Occipital lobe (tissue), 2 donors: Measurements from ENCODE around the gene TPP2. TPM values are rescaled to one million over a fixed set of nuclear protein-coding genes. Genes with fewer than 3 reads are reported as not detected.

ENCODE experiments used
- DNase-seq: peaks from one replicate; lab custom pipeline; 2025; lab: John Stamatoyannopoulos, UW
- total RNA-seq: library from RNA; depleted of rRNA; stranded (reverse); fragments of >200 nt; gene quantifications from one replicate; pipeline ENCODE4 v1.2.3, GENCODE V29; 2014

Gene TPP2
- total RNA-seq: 68.9 TPM

DNA sequence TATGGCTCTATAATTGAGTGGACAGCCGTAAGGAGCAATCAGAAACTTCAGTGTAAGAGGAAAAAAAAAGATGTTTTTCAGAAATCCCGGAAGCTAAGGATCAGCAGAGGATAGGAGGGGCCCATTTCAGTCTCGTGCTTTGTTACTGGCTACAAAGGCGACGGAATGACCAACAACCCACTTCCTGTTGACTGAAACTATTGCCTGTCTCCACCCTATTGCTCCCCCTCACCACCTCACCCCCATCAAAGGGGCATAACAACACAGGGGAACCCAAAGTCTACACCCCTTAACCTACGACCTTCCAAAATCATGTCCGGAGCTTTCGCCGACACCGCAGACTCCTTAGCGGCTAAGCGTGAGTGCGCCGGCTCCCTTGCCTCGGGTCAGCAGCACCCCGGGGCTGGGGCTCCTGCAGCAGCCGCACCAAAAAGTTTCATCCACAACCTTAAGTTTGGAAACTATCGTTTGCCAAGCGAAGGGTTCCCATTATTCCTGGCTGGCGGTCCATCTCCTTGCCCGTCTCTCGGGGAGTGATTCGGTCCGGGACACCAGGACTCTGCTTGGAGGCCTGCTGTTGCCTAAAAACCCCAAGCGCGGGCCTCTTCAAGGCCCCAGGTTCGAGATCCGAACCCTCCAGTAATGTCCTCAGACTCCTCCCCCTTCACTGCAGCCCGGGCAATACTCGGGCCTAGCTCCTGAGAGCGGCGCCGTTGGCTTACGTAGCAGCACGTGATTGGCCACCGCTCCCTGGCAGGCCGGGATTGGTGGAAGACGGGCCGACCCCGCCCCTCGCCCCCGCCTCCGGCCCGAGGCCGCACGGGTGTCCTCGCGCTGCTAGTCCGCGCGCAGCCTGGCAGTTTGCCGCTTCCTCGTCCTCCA lies at the start of gene TPP2:
Gene TPP2 (plus strand): TSS at position 840 of the 882 bp plus-strand sequence. CDS start 53 bp downstream, outside the sequence.
- DNase-seq: peak; percentile 96

DNA sequence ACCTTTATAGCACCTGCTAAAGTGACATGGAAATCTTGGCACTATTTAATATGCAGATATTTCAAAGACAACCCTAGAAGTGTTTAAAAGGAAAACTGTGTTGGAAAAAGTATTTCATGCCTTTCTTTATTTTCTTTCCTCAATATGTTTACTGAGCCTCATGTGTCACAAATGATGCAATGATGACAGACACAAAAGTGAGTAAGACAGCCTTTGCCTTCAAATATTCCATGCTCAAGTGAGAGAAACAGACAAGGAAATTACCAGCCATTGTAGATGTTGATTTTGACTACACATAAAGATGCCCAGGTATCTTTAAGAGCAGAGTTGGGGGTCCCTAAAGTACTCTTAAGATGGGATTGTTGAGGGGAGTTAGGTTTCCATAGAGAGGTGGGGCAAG lies 48.0 kb upstream of the TPP2 start:
- no peak for DNase-seq

DNA sequence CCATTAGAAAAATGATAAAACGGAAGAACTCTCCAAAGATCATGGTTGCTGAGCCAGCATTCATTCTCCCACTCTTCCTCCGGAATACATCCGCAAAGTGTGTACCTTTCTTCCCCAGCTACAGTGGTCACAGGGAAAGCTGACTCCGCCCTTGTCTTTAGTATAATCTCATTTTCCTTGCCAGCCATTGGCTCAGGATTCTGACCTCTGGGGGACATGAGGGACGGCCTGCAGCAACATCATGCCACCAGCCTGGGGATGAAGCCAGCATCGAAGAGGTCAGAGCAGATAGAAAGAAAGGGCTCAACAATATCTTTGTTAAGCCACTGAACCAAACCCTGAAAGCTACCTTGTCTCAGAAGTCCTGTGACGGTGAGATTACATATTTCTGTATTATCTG lies 46.3 kb upstream of the TPP2 start:
- no peak for DNase-seq

DNA sequence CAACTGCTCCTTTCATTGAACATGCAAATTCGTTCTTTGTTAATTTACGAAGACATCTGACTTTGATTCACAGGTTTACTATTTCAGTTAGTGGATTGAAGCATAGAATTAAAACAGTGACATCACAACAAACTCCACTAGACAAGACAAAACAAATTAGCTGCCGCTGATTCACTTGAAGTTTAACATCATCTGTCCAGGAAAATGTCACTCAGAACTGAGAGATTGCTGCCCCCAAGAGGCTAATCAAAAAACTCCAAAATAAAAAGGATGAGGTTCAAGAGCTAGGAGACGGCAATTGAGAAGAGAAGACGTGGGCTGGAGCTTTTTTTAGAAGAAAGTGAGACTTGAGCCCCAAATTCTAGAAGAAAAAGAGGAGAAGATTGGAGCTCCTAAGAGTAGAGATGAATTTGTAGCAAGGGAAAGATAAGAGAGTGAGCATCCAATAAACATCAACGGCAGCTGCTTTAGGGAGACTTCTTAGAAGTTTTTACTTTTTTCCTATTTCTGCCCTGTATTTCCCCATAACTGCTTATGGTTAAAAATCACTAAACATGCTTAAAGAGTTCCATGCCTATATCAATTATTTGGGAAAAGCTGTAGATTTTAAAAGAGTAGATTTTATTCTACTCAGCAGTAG lies 40.8 kb upstream of the TPP2 start:
- DNase-seq: no peak

DNA sequence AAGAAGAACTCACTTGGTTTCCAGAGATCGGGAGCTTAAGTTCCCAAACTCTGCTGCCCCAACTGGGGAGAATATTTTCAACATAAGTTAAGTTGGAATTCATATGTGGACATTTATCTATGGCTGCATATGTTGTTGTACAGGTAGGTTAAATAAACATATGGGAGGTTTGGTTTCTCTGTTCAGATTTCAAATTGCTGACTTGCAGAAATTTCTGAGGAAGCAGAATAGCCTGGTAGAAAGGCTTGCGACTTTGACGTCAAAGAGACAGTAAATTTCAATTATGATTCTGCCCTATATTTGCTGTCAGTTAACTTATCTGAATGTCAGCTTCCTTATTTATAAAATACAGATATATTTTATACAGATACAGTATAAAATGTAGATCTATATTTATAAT lies 40.0 kb upstream of the TPP2 start:
- DNase-seq: no peak

DNA sequence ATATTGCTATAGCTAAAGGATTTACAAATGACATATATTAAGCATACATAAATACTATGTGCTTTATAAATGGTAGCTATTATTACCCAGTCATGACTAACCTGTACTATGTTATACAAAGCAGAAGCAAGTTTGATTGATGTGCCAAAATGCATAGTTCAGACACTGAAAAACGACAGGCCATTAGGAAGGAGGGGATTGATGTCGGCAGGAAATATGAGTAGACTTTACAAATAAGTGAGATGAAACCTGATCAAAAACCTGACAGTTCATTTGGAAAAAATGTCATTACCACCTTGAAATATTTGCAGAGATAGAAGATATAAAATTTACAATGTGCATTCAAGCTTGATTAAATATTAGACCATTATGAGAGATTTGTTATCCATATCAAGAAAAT lies 38.8 kb upstream of the TPP2 start:
- no peak for DNase-seq

DNA sequence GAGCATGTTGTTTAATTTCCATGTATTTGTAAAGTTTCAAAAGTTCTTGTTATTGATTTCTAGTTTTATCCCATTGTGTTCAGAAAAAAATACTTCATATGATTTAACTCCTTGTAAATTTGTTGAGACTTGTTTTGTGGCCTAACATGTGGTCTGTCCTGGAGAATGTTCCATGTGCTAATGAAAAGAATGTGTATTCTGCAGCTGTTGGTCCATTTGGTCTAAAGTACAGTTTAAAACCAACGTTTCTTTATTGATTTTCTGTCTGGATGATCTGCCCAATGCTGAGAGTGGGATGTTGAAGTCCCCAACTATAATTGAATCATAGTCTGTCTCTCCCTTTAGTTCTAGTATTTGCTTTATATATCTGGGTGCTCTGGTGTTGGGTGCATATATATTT lies 34.9 kb upstream of the TPP2 start:
- DNase-seq: no peak

DNA sequence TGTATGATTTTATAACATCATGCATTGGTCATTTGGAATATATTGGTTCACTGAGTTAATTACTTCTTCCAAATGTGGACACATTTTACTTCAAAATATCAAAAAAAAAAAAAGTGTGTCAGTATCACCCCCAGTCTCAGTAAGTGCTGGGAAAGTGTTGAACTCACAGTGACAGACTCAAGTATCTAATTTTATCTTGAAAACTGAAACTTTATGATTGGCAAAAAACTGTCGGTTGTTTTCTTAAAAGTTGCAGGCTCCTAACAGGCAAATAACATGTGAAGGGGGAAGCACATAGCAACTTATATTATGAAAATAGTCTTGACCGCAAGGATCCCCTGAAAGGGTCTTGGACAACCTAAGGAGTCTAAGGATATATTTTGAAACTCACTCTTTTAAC lies 33.5 kb upstream of the TPP2 start:
- no peak for DNase-seq

DNA sequence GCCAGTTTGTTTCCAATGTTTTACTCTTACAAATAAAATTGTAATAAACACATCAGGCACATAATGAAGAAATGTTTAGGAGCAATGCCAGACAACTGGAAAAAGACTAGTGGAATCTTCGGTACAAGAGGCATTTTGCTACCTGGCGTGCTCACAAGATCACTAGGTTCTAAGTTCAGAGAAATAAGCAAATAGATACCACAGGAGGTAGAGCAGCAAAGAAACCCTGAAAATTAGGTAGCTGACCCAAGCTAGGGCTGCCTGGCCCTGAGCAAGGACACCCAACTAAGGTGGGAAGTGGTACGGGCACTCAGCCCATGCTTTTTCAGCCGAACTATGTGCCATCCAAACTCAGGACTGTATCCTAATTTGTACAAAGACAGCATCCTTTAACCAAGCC lies 32.2 kb upstream of the TPP2 start:
- no peak for DNase-seq

DNA sequence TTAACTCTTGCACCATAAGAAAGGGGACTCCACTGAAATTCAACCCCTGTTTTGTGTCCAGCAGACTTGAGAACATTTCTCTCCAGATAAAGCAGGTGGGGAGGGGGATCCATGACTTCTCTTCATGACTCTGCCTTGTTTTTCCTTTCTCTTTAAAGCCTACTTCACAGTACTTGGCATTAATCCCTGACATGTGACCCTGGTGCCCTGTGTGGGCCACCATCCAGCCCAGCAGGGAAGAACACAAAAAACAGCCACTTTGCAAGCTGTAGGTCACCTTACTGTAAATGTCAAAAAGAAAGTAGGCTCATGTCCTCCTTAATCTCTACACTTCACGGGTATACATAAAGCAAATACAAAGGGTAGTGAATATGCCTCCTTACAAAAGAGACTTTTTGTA lies 30.3 kb upstream of the TPP2 start:
- no peak for DNase-seq

DNA sequence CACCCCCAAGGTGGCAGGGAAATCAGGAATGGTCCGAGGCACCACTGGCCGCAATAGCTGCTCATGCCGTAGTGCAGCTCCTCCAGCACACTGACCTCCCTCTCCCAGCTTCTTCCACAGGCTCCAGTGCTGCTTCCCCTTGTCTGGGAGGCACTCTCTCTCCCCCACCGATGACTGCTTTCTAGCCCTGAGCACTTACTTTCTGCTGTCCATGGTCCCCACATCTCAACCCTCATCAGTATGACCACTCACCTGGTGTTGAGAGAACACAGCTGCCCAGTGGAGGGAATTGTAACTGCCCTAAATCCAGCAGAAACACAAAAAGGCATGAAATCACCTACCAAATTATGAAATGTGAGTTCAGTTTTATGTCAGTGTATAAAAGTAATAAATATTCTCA lies 28.9 kb upstream of the TPP2 start:
- no peak for DNase-seq

DNA sequence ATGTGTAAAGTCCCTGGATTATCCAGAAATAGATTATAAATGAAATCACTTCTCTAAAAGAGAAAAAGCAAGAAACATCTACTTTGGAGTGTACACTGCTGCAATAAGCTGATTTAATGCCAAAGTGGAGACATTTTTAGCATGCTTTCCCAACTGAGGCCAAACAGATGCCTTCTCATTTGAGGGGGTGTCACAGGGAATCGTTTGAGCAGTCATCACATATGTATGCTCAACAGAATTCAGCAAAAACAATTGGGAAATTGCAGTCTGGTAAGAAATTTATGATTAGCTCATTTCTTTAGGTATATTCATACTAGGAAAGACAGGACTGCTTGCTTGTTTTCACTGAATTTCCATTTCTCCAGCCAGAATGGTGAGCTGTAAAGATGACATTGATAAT lies 27.3 kb upstream of the TPP2 start:
- DNase-seq: no peak

DNA sequence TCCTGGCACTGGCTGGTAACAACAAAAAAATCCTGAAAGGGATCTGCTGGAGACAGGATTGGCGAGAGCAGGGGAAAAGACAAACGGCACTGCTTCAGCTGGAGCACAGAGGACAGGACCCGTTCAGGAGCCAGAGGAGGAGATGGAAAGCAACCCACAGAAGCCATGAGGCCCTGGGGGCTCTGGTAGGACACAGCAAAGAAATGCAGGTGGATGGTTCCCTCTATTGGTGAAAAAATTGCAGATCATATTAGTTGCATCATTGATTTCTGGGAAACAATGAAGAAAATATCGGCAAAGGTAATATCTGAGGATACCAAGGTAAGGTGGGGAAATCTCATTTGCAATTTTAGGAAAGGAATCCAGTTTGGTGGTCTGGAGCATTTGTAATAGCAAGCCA lies 25.7 kb upstream of the TPP2 start:
- no peak for DNase-seq

DNA sequence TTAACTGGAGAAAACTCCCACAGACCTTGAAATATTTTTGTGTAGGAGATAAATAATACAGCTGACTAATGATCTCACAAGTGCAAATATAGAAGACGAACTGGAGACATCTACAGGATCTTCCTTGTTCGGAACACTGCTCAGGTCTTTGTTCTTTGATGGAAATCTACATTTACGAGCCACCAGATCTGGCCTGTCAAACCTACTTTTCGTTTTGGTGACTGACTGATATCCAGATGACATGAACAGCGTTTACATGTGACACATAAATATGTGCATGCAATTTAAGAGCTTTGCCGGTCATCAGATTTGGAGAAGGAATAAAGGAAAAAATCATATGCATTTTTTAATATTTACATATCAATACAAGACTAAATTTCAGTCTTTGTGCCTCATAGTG lies 24.5 kb upstream of the TPP2 start:
- no peak for DNase-seq

DNA sequence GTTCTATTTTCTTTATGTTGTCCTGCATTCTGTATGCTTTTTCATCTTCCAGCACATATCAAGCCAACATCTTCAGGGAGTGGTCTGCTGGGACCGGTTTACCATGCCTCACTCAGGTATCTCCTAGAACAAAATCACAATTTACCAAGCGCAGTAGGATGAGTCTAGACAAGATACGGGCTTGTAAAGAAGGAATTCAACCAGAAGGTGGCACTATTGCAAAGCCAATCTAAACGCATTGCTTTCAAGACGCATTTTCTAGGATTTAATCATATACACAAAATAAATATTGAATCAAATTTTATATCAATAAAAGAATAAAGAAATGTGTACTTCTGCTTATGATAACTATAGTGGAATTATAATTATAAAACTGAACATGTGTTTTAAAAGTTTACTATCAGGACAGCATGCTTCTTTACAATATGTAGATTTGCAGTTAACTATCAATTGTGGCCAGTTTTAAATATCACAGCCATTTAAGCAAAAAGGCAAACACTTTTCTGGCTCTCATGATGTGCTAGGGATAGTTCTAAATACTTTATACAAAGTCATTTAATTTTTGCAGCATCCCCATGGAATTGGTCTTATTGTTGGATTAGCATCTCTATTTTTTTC lies 16.1 kb upstream of the TPP2 start:
- DNase-seq: no peak

DNA sequence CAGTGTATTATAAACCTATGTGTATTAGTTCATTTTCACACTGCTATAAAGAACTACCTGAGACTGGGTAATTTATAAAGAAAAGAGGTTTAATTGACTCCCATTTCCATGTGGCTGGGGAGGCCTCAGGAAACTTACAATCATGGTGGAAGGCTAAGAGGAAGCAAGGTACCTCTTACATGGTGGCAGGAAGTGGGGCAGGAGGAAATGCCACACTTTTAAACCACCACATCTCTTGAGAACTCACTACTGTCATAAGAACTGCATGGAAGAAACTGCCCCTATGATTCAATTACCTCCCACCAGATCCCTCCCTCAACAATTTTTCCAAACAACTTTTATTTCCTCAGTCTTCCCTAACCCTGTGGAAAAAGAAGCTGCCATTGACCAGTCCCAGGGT lies 14.5 kb upstream of the TPP2 start:
- DNase-seq: no peak

DNA sequence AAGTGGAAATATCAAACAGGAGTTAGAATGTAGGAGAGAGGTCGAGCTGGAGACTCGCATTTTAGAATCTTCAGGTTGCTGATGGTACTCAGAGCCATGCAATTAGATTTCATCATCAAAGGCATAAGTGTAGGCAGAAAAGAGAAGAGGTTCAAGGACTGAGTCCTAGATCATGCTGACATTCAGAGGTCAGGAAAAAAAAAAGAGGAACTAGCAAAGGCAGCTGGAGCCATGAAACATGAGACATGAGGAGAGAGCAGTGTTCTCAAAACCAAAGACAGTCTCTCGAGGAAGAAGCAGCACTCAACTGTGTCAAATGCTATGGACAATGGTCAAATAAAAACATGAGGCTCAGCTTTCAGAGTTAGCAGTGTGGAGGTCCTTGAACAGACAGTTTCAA lies 12.4 kb upstream of the TPP2 start:
- DNase-seq: no peak

DNA sequence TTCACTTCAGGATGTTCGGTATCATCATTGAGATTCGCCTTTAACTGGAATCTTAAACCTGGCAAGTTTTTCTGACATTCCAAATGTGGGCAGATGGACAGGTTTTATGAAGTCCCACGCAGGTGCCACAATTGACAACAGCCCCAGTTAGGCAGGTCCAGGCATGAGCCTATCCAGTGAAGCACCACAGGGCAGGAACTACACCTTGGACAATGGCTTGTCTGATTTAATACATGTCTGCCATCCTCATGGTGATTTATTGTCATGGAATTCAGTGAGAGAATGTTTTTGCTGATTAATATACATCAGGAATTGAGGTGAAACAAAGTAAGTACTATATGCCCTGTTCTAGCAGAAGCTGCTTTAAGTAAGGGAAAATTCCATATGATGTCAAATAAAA lies 10.2 kb upstream of the TPP2 start:
- DNase-seq: no peak

DNA sequence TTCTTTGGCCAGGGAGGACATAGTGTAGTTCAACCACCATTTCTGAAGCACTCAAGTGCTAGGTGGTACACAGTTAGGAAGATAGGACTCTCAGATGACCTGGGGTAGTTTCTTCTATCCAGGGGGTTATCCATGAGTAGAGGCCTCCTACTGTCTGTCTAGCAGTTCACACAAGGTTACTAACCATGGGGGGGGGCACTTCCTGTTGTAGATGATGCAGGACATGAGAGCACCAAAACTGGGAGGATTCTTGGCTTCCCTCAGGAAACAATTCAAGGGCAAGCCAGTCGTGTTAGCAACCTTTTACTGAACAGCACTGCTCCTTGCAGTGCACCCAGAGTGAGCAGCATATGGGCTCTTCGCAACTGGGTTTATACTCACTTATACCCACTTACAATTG lies 8.9 kb upstream of the TPP2 start:
- DNase-seq: no peak

DNA sequence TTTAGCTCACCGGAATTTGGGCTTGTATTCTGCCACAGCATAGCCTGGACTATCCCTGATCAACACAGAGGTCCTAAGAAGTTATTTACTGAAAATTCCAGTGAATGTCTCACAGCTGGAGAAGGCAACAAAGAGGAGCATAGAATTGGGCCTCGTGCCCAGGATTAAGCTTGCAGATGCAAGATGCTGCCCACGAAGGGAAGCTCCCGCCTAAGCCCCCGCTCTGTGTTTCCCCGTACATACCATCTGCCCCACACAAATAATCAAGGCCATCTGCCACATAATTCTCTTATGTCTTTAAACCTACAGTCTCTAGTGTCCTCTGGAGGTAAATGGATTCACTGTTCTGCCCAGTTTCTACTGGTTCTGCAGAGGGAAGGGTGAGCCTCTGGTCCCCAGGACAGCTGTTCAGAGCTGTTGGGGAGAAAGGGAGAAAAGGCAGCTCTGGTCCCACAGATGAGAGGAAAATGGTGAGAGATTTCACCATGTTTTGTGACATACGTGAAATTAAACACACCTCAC lies 7.4 kb upstream of the TPP2 start:
- peak; percentile 11 for DNase-seq

DNA sequence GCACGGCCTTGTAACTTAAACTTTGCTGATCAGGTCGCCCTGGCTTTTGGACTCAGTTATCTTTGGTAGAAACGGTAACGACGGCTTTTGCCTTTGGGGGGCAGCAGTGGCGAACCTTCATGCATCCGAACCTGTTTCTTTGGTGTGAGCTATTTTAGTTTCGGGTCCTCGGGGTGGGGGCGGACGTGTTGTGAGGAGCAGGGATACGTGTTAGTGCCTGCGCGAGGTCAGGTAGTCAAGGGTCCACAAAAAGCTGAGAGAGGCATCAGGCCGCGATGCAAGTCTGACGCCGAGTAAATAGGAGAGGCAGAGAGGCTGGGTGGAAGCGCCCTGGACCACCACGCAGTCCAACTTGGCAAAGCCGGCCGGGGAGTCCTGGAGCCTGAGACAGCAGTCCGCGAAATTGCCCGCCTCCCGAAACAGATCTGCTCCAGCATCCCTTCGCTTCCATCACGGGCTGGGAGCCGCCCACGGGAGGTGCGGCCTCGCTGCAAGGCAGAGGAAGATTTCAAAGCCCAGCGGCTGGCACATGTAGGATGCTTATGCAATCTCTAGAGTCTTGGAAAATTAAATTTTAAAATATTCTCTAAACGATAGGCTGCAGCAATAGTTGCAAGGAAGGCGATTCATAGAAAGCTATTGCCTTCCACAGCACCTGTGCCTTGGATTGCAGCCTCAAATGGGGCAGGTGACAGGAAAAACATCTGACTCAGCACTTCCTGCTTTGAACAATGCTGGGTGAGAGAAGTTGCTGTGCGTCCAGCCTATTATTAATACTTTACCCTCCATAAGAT lies 4.6 kb upstream of the TPP2 start:
- peak; percentile 65 for DNase-seq

DNA sequence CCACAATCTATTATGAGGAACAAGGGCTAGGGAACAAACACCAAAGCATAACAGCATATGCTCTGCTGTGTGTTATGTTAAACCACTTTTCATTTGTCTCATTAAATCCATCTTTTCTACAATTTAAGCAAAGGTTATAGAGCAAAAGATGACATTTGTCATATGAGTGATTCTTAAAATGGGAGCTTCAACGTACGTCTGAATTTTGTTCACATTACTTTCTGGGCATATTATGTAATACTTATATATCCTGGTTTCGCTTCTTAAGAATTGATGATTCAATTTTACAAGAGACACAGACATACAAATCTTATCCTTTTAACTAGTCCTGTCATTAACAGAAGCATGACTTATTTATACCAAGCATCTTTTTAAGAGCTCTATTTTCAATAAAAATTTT lies 3.3 kb upstream of the TPP2 start:
- DNase-seq: no peak
